ENCODE results near the gene PWP2. TPM values are rescaled to one million over a fixed set of nuclear protein-coding genes. Genes with fewer than 3 reads are reported as not detected.

Gene PWP2
- total RNA-seq, 2 donors from 2014 or later, result 6.5 to 14.5 TPM

Other genes starting within 250 kb of the PWP2 start
- 10 to 100 TPM; 21.8 to 39.2 TPM for gene AGPAT3, start 242.2 kb upstream of the PWP2 start, total RNA-seq
- 10 to 100 TPM; 10.9 to 26.4 TPM for gene TRAPPC10, start 95.1 kb upstream of the PWP2 start, total RNA-seq
- 1 to 10 TPM; 2.1 to 3.0 TPM for gene GATD3, start 26.3 kb downstream of the PWP2 start, total RNA-seq
- gene ICOSLG, start 133.5 kb downstream of the PWP2 start, total RNA-seq, result 1 to 10 TPM; 1.6 to 2.0 TPM
- gene DNMT3L, start 154.5 kb downstream of the PWP2 start, total RNA-seq, result not detected
- gene AIRE, start 178.5 kb downstream of the PWP2 start, total RNA-seq, result 1 to 10 TPM in 1 of 2 donors, not detected in 1; 1.0 TPM
- gene PFKL, start 192.7 kb downstream of the PWP2 start, total RNA-seq, result 100 to 1,000 TPM in 1 of 2 donors, 10 to 100 TPM in 1; 56.8 to 104 TPM
- gene CFAP410, start 232.0 kb downstream of the PWP2 start, total RNA-seq, result 10 to 100 TPM; 24.6 to 43.8 TPM
- gene TRPM2, start 246.2 kb downstream of the PWP2 start, total RNA-seq, result 1 to 10 TPM; 2.1 to 2.3 TPM

Data from body of pancreas (tissue), 2 donors.